Urinary bladder (tissue), 4 donors: ENCODE data around the gene ENOPH1. TPM values are rescaled to one million over a fixed set of nuclear protein-coding genes. Genes with fewer than 3 reads are reported as not detected.

Source experiments
- DNase-seq: peaks from one replicate; pipeline ENCODE4 v3.0.0-alpha.2; 2015; ENCODE audit errors: extremely low spot score
- H3K27ac ChIP-seq: one replicate; pipeline ENCODE4 v1.5.1; 2013; ENCODE audit warnings: low read depth, mild to moderate bottlenecking, moderate library complexity
- H3K36me3 ChIP-seq: one replicate; pipeline ENCODE4 v1.6.1; 2013; ENCODE audit warnings: mild to moderate bottlenecking, moderate library complexity; ENCODE audit not compliant: insufficient read depth
- H3K4me1 ChIP-seq: one replicate; pipeline ENCODE4 v1.6.1; 2013; ENCODE audit warnings: mild to moderate bottlenecking, moderate library complexity; ENCODE audit not compliant: insufficient read depth
- H3K4me3 ChIP-seq: one replicate; pipeline ENCODE4 v1.5.1; 2013; ENCODE audit warnings: low read depth, low read length
- WGBS: extraction: QIAGEN DNeasy Blood & Tissue Kit; methylation state at CpG from one replicate; pipeline ENCODE4 v1.1.7; 2013; 5-methylcytosine and 5-hydroxymethylcytosine counted together
- polyA plus RNA-seq: library from polyadenylated mRNA; stranded (reverse); fragments of 200-250 nt; gene quantifications from one replicate; pipeline ENCODE4 v1.2.3, GENCODE V29; 2013
- small RNA-seq: library from RNA; depleted of rRNA; stranded (forward); fragments of <200 nt; gene quantifications from one replicate; pipeline ENCODE3, GENCODE V24; 2014
- total RNA-seq: library from RNA; depleted of rRNA; stranded (reverse); fragments of >200 nt; gene quantifications from one replicate; pipeline ENCODE4 v1.2.3, GENCODE V29; 2014
- donor health status: healthy with polysubstance abuse.
- donor health status: healthy.

The ENOPH1 gene
- total and polyA plus RNA-seq, 2 donors: 33.1 to 35.7 TPM

- Histone ChIP-seq H3K36me3 (no peaks in the 10 kb centered on the region), H3K27ac (no peak overlapping the region), H3K4me1 (no peaks in the 10 kb centered on the region), H3K4me3 (no peak overlapping the region)
- WGBS: 69% methylated on average over 10 of the region's 10 CpGs
- DNase-seq: no peak
These were observed 61.0 kb downstream of the ENOPH1 start for GRCh38 chr4:82491251-82491960.

GRCh38 chr4:82493721-82494425, 63.5 kb downstream of the ENOPH1 start:
- H3K4me1 ChIP-seq: no peaks in the 10 kb centered on the region
- WGBS: 88% methylated on average over 2 of the region's 2 CpGs
- no peaks in the 10 kb centered on the region for H3K36me3 ChIP-seq
- no peak overlapping the region for H3K27ac ChIP-seq
- no peak overlapping the region for H3K4me3 ChIP-seq
- no peak for DNase-seq

- H3K27ac ChIP-seq: no peak overlapping the region
- no peaks in the 10 kb centered on the region for H3K4me1 ChIP-seq
- DNase-seq: no peak
- H3K36me3 ChIP-seq: no peaks in the 10 kb centered on the region
- no peak overlapping the region for H3K4me3 ChIP-seq
- 72% methylated on average over 4 of the region's 4 CpGs for WGBS
These were observed 65.3 kb downstream of the ENOPH1 start for GRCh38 chr4:82495666-82496065.

- Histone ChIP-seq H3K27ac (no peak overlapping the region), H3K4me1 (no peaks in the 10 kb centered on the region), H3K4me3 (no peak overlapping the region), H3K36me3 (no peaks in the 10 kb centered on the region)
- 81% methylated on average over 2 of the region's 2 CpGs for WGBS
- DNase-seq: no peak
These were observed 66.0 kb downstream of the ENOPH1 start for GRCh38 chr4:82496349-82496748.

- no peaks in the 10 kb centered on the region for H3K4me1 ChIP-seq
- WGBS: 75% methylated on average over 6 of the region's 6 CpGs
- no peak for DNase-seq
- H3K27ac ChIP-seq: no peak overlapping the region
- H3K36me3 ChIP-seq: no peaks in the 10 kb centered on the region
- H3K4me3 ChIP-seq: no peak overlapping the region
These were observed 69.5 kb downstream of the ENOPH1 start for GRCh38 chr4:82499738-82500434.

- Histone ChIP-seq H3K4me3 (no peak overlapping the region), H3K4me1 (no peaks in the 10 kb centered on the region), H3K27ac (no peak overlapping the region), H3K36me3 (no peaks in the 10 kb centered on the region)
- WGBS: 59% methylated on average over 5 of the region's 5 CpGs
- no peak for DNase-seq
These were observed 70.2 kb downstream of the ENOPH1 start for GRCh38 chr4:82500435-82501153.

GRCh38 chr4:82501154-82501442, 70.7 kb downstream of the ENOPH1 start:
- Histone ChIP-seq H3K4me3 (no peak overlapping the region), H3K36me3 (no peaks in the 10 kb centered on the region), H3K4me1 (no peaks in the 10 kb centered on the region), H3K27ac (no peak overlapping the region)
- 85% methylated on average over 2 of the region's 2 CpGs for WGBS
- no peak for DNase-seq

GRCh38 chr4:82508011-82508410, 77.6 kb downstream of the ENOPH1 start:
- no peak for DNase-seq
- no peak overlapping the region for H3K27ac ChIP-seq
- H3K36me3 ChIP-seq: no peaks in the 10 kb centered on the region
- H3K4me1 ChIP-seq: no peaks in the 10 kb centered on the region
- no peak overlapping the region for H3K4me3 ChIP-seq

- WGBS: 29% methylated on average over 5 of the region's 5 CpGs
These were observed 78.5 kb downstream of the ENOPH1 start for GRCh38 chr4:82508806-82509428.

GRCh38 chr4:82510216-82510615, 79.8 kb downstream of the ENOPH1 start:
- H3K4me3 ChIP-seq: no peak overlapping the region
- H3K4me1 ChIP-seq: no peaks in the 10 kb centered on the region
- over 99% methylated on average over 3 of the region's 3 CpGs for WGBS
- H3K36me3 ChIP-seq: no peaks in the 10 kb centered on the region
- H3K27ac ChIP-seq: no peak overlapping the region
- DNase-seq: no peak

More at GRCh38 chr4:82508806-82509428, 78.5 kb downstream of the ENOPH1 start:
- no peak for DNase-seq
- H3K27ac ChIP-seq: no peak overlapping the region
- H3K4me3 ChIP-seq: no peak overlapping the region
- no peaks in the 10 kb centered on the region for H3K4me1 ChIP-seq
- no peaks in the 10 kb centered on the region for H3K36me3 ChIP-seq

Small RNAs within 50 kb of the gene (small RNA-seq; reads per million reads assigned to genes)
- not detected for gene RF00150

Other genes with a start within 250 kb of the ENOPH1 start
- 93.1 TPM for gene HNRNPD, start 56.6 kb upstream of the ENOPH1 start, total RNA-seq
- 171 TPM for gene HNRNPD, start 56.6 kb upstream of the ENOPH1 start, polyA plus RNA-seq
- gene HNRNPDL, start 128 bp upstream of the ENOPH1 start, total RNA-seq: 195 TPM
- gene HNRNPDL, start 128 bp upstream of the ENOPH1 start, polyA plus RNA-seq: 251 TPM
- gene TMEM150C, start 131.4 kb downstream of the ENOPH1 start, total RNA-seq: 10.2 TPM
- gene TMEM150C, start 131.4 kb downstream of the ENOPH1 start, polyA plus RNA-seq: 10.4 TPM